ENCODE results near the gene COPRS. TPM values are rescaled to one million over a fixed set of nuclear protein-coding genes. Genes with fewer than 3 reads are reported as not detected.

COPRS gene
- total RNA-seq, 2 donors from 2014 or later = 72.2 to 83.8 TPM

- Histone ChIP-seq H3K4me3 (no peak overlapping the region), H3K36me3 (replicated peaks in 1 of 2; ENCODE audit: insufficient read depth in 1 of 2, low read depth in 2 of 2) (peaks cover 16 to 38% of the 10 kb centered on the region in 2 donors), H3K4me1 (no peaks in the 10 kb centered on the region), H3K27ac (no peak overlapping the region), H3K27me3 (no peaks in the 10 kb centered on the region), H3K9me3 (no peaks in the 10 kb centered on the region)
- no peak for TF ChIP-seq CTCF (IDR thresholded peaks at IDR 0.05)
- no peak for TF ChIP-seq POLR2A (IDR thresholded peaks at IDR 0.05)
- no peak for DNase-seq
- intact Hi-C loops (cut with DNase I) = no loop called here
- ATAC-seq = no peak
These were observed 19.6 kb upstream of the COPRS start for GRCh38 chr17:31878703-31879073.

- WGBS, 2 donors = 94 to 99% methylated on average over 9 of the region's 9 CpGs
- H3K4me1 ChIP-seq = no peaks in the 10 kb centered on the region
- TF ChIP-seq POLR2A (IDR thresholded peaks at IDR 0.05) (no peak), CTCF (IDR thresholded peaks at IDR 0.05) (no peak)
- H3K36me3 ChIP-seq (replicated peaks in 1 of 2; ENCODE audit: insufficient read depth in 1 of 2, low read depth in 2 of 2) = peaks cover 16 to 37% of the 10 kb centered on the region in 2 donors
- ATAC-seq (no peak), DNase-seq (no peak)
- H3K27me3 ChIP-seq = no peaks in the 10 kb centered on the region
- H3K27ac ChIP-seq = no peak overlapping the region
- H3K4me3 ChIP-seq = no peak overlapping the region
- intact Hi-C loops (cut with DNase I) = no loop called here
- no peaks in the 10 kb centered on the region for H3K9me3 ChIP-seq
These were observed 19.1 kb upstream of the COPRS start for GRCh38 chr17:31877911-31878702.

- no peaks in the 10 kb centered on the region for H3K27me3 ChIP-seq
- no peak overlapping the region for H3K27ac ChIP-seq
- TF ChIP-seq POLR2A (IDR thresholded peaks at IDR 0.05) = no peak
- no peak for TF ChIP-seq CTCF (IDR thresholded peaks at IDR 0.05)
- intact Hi-C loops (cut with DNase I) = no loop called here
- H3K36me3 ChIP-seq (replicated peaks in 1 of 2; ENCODE audit: insufficient read depth in 1 of 2, low read depth in 2 of 2) = peaks cover 16 to 42% of the 10 kb centered on the region in 2 donors
- no peak overlapping the region for H3K4me3 ChIP-seq
- no peaks in the 10 kb centered on the region for H3K9me3 ChIP-seq
- H3K4me1 ChIP-seq = no peaks in the 10 kb centered on the region
- 84 to 87% methylated on average over 3 to 6 of the region's 6 CpGs for WGBS, 2 donors
- no peak for ATAC-seq
- DNase-seq = no peak
These were observed 18.3 kb upstream of the COPRS start for GRCh38 chr17:31877341-31877740.

- intact Hi-C loops (cut with DNase I) = no loop called here
- H3K9me3 ChIP-seq = no peaks in the 10 kb centered on the region
- DNase-seq = no peak
- H3K27me3 ChIP-seq = no peaks in the 10 kb centered on the region
- H3K4me1 ChIP-seq = no peaks in the 10 kb centered on the region
- WGBS, 2 donors = 86 to 88% methylated on average over 2 of the region's 2 CpGs
- no peak for TF ChIP-seq POLR2A (IDR thresholded peaks at IDR 0.05)
- no peak for TF ChIP-seq CTCF (IDR thresholded peaks at IDR 0.05)
- no peak overlapping the region for H3K4me3 ChIP-seq
- no peak for ATAC-seq
- peaks cover 16 to 42% of the 10 kb centered on the region in 2 donors for H3K36me3 ChIP-seq (replicated peaks in 1 of 2; ENCODE audit: insufficient read depth in 1 of 2, low read depth in 2 of 2)
- H3K27ac ChIP-seq = no peak overlapping the region
These were observed 16.0 kb upstream of the COPRS start for GRCh38 chr17:31875081-31875480.

Measured in body of pancreas (tissue), 4 donors.